Activated CD8-positive, alpha-beta memory T cell treated with anti-CD3 and anti-CD28 coated beads for 24 hours (primary cell): ENCODE measurements around the gene IGSF9B.

ENCODE experiments used
- DNase-seq: peaks from one replicate; pipeline ENCODE4 v3.0.0-alpha.2; 2020

The IGSF9B gene

DNA sequence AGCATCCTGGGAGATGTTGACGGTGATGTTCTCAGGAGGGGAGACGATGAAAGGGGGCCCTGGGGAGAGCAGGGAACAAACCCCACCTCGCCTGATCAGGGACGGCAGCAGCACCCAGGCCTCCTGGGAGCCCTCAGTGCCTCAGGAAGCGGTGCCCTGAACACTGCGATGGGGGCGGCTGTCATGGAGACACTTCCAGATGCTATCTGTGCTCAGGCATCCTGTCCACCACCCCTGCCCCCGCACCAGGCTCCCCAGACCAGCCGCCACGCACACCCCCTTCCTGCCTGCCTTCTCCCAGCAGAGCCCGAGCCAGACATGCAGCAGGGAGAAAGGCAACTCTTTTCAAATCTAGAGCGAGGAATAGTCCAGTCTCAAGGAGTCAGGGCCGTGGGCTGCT lies 20.6 kb downstream of the IGSF9B start:
- DNase-seq = no peak

DNA sequence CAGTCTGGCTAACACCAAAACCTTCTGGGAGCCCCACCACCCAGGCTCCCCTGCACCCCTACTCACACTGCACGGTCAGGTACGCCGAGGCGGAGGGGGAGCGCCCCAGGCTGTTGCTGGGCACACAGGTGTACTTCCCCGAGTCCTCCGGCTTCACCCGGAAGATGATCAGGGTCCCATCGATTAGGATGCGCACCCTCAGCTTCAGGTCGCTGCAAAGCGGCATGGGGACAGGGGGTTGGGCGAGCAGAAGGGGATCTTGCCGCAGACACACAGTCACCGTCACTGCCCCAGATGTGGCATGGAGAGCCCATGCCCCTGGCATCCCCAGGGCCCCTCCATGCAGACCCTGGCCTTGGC lies 21.2 kb downstream of the IGSF9B start:
- no peak for DNase-seq

DNA sequence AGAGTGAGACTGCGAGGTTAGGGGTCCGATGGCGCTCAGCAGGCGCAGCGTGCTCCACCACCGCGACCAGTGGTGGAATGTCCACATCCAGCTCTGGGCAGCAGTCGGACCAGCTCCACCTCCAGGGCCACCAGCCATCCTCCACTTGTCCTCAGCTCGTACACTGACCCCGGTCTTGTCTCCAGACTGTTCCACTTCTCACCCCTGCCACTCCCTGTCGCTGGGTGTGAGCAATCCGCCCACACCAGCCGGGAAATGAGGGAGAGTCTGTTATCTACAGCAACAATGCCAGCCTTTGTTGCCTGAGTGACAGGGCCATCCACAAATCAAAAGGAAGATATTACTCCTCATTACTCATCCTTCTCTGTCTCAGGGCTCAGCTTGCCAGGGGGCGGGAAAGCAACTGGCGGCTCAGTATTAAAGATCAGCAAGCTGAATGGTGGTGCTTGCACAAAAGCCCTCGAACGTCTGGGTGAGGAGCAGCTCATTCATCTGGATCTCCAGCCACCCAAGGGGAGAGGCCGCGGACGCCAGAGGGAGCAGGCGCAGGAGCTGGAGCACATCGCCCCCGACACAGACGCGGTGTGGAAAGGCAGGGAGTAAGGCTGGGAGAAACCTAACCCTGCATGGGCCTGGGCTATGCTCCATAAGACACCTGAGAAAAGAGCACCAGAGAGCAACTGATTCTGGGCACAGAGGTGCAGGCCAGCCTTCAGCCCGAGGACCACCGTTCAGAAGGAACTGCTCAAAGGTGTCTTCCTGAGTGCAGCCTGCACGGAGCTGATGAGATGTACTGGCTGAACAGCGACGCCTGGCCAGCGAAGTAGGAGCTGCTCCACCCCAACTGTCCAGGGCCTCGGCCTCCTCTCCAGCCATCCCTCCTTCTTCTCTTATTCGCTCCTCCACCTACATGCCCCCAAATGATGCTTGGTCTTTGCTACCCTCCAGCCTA lies 21.9 kb downstream of the IGSF9B start:
- no peak for DNase-seq

DNA sequence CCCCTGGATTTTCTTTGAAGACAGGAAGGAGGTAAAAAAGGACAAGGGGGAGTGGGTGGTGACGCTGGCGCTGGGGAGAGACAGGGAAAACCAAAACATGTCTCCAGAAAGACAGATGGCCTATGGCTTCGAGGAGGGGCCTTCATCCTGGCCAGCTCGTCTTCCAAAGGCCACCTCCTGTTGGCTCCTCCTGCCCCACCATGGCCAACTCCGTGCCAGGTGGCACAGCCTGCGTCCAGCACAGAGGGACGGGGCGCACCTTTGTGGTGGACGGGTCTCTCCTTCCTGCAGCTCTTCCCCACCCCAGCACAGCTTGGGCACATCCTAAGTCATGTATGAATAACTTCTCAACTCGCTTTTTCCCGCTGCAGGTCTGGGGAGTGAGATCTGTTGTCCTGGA lies 22.7 kb downstream of the IGSF9B start:
- DNase-seq = no peak

DNA sequence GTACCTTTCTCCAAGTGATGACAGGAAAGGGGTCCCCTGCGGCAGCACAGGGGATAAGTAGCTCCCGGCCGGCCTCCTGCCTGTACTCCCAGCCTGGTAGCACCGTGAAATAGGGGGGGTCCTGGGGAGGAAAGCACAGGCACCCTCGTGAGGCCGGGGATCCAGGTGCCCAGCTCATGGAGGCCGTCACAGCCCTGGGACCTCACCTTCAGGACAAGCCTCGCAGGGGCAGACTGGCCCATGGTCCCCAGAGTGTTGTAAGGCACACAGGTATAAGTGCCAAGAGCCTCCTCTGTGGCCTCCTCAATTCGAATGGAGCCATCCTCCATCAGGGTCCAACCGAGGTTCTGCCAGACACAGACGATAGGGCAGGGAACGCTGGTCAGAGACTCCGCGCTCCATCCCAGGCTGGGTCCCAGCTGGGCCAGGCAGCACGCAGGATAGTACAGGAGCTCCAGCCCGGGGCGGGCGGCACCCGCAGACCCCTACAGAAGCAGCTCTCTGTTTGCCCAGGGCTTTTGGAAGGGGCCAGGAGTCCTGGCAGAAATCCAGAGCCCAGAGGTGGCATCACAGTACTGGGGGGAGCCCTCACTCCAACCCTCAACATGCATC lies 25.2 kb downstream of the IGSF9B start:
- DNase-seq = no peak

DNA sequence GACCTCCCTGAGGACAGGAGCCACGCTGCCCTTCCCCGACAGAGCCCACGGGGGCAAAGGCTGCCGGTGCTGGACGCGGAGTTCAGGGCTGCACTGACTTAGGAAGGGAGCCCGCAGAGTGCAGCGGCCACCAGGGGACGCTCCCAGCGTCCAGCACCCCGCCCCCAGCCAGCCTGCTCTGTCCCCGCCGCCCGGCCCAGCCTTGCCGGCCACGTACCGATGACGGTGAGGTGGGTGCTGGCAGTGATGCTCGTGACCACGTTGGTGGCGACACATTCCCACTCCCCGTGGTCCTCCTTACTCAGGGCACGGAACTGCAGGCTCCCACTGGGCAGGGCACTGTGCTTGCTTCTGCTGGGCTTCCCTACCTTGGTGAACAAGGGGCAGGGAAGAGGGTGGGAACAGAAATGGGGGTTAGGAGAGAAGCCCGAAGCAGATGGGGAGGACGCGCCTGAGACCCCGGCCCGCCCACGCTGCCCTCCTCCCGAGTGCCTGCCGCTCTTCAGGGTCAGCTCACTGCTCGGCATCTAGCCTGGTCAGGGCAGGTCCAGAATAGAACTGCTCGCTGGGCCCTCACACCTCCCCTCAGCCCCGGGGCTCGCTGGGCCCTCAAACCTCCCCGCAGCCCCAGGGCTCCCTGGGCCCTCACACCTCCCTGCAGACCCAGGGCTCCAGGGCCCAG lies 25.9 kb downstream of the IGSF9B start:
- no peak for DNase-seq

DNA sequence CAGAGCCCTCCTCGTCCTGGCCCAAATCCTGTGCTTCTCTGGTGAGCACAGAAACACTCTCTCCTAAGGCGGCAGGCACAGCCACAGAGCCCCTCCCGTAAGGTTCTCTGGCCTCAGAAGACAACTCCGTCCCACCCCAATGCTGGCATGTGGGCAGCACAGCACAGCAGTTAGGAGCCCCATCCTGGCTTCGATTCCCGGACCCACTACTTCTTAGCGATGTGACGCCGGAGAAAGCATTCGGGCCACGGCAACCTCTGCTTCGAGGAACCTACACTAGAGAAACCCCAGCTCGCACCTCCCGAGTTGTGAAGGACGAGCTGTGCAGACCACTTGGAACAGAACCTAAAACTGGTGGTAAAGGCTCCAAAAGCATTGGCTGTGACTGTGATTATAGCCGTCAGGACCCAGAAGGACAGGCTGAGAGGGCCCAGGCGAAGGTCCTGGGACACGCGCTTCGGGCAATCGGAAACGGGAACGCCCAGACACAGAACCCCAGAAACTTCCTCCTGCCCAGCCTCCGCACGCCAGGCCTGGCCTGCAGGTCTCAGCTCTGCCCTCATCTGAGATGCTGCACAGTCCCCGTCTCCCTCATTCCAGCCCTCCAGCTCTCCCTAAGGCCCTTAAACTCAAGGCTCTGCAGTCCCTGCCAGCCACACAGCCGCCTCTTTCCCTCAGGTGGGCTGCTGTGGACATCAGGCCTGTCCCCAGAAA lies 26.6 kb downstream of the IGSF9B start:
- no peak for DNase-seq

DNA sequence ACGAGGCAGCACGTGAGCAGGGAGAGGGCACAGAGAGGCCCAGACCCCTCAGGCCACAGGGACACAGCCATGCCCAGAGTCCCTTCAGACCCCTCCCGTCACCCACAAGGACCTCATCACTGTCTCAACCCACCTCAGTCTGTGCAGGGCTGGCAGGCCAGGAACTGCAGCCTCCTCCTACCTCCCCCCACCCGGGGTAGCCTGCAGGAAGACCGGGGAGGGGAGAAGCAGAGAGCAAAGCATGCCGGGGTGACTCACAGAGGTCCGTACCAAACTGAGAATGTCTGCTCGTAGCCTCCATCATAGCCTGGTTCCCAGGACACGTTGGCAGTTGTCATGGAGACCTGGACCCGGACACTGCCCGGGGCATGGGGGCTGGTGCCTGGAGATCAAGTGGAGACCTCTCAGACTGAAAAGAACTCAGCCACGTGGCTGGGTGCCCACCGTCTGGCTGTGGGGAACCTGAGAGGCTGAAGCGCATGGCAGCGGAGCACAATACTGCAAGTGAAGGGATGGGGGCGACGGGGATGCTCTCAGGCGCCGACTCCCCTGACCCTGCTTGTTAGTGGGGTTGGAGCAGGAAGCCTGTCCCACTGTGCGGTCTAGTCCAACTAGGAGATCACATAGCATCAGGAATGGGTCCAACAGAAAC lies 27.2 kb downstream of the IGSF9B start:
- no peak for DNase-seq

DNA sequence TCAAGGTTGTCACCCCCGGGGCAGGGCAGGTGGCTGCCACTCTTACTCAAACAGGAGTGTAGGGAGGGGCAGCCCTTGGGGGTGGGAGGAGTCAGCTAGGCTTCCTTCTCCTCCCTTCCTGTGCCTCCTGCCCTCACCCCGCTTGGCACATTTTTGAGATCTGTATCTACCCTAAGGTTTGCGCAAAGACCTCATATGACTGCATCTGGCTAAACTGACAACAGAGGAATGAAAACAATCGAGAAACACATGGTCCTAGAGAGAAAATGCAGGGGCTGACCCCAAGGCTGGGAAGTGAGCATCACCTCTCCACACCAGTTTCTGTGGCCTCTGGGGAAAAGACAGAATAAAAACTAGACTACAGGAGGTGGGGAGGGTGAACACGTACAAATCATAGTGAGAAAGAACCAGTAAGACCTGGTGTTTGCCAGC lies 28.1 kb downstream of the IGSF9B start:
- peak; percentile 73 for DNase-seq

DNA sequence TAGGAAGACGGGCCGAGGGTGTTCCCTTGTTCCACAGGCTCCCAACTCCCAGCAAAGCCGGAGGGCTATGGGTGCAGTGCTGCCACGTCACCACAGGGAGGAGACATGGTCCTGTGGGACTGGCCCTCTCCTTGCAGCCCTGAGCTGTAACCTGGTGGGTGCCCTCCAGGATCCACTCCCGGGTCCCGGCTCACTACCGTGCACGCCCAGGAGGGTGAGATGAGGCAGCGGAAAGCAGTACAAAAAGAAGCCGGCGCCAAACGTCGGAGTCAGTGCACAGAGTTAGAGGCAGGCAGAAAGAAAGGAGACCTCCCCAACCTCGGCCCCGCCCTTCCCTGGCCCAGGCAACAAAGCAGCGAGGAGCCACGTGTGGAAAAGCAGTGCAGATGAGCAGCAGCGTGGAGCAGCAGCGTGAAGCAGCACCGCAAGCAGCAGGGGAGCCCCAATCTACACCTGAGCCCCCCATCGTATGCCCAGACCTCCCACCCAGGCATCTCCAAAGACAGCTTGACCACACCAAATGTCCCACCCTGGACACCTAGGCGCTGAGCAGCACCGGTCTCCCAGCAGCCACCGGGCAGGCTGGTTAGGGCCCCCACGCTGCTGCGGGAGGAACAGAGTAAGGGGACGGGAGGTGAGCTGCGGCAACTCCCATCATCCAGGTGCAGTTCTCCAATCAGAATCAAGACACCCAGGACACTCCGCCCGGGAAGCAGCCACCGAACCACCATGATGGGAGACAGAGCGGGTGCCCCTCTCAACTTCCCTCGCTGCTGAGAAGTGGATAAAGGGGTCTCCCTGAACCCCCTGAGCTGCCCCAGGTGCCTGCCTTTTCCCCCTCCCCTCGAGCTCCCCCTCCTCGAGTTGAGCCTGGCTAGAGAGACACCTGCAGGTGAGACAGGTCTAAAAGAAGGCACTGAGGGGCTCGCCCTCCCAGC lies 28.8 kb downstream of the IGSF9B start:
- DNase-seq = peak; percentile 88

DNA sequence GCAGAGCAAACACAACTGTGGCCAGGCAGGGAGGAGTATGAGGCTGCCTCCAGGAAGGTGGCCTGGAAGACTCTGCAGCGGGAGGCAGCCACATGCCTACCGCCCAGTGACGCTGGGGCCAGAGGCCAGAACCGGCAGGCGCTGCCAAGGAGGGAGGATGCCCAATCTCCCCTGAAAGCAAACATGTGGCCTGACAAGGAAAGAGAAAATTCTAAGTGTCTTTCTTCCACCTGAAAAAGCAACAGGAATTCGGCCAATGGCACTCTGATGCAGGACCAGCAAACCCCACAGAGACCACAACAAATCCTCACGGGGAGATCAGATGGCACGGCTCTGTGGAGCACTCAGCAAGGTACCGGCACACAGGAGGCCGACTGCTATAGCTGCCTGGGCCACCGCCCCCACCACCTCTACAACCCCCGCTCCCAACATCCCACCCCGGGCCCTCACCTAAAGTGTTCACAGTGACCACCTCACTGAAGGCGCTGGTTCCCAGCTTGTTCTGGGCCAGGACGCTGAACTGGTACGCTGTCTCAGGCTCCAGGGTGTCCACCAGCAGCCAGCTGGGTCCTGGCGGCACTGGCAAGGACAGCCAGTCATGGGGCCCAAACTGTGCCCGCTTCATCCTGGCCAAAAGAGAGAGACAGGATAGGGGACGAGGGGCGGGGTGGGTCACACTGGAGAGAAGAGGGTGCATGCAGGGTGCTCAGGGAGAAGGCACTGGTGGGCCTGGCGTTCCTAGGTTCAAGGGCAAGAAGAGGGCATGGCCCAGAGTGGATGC lies 30.1 kb downstream of the IGSF9B start:
- DNase-seq = no peak

DNA sequence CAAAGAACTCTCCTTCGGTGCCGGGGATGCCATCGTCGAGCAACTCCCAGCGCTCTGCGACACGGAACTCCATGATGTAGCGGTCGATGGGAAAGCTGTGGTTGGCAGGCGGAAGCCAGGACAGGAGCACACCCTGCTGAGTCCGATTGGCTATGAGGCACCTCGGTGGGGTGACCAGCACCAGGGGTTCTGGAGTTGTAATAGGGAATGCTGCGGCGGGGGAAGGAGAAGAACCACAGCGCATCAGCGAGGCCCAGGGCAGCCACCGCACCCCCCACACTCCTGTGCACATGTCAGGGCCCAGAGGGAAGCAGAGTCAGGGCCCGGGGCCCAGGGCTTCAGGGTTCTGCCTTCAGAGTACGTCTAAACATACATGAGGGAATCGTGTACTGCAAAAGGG lies 31.0 kb downstream of the IGSF9B start:
- DNase-seq = no peak

DNA sequence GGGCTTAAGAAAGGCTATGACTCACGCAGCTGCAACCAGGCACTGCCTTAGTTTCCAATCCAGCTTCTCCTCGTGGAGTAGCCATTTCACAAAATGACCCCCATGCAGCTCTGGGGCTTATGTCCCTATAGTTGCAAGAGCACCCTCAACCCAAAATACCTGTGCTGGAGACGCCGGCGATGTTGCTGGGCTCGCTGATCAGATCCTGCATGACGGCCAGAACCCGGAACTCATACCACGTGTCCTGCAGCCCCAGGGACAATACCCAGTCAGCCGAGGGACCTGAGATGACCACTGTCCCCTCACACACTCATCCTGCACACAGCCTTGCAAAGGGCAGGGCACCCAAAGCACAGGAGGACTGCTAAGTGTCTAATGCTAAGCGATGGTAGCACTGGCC lies 32.1 kb downstream of the IGSF9B start:
- DNase-seq = no peak

DNA sequence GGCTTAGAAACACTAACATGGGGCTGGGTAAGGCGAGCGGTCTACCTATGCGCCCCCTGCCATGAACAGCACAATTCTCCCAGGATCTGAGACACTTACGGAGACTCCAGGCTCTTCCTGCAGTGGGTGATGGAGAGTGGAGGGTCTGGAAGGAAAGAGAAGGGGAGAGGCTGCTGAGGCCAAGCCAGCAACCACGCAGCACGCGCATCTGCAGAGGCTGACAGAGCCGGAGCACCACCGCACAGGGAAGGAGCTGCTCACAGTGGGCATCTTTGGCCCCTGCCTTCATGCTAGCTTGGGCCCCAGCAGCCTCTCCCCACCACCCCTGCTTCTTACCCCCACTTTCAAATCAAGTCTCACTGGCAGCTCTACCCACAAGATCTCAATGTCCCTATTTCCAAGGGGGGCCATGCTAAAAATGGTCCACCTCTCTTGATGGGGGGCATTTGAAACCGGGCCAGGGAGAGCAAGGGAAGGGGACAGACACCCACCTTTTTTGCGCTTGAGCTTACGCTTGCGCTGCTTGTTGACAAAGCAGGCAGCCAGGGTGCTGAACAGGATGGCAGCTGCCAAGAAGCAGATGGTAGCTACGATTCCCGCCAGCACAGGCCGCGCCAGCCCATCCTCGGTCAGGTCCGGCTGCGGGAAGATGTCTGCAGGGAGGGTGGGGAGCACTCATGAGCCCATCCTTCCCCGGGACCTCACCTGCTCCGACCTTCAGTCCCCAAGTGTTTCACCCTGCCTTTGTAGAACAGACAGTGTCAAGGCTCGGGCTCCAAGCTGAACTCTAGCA lies 34.5 kb downstream of the IGSF9B start:
- no peak for DNase-seq

DNA sequence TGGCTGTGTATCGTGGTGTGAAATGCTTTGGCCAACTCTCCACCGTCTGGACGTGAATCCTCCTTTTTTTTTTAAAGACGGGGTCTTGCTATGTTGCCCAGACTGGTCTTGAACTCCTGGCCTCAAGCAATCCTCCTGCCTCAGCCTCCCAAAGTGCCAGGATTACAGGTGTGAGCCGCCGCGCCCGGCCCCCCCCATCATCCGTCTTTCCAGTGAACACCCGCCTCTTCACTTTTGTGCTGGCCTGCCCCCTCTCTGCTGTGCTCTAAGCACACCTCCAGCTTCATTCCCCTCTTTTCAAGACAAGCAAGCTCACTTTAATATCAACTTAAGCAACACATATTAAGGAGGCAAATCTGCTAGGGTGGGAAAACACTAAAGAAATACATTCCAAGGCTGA lies 35.3 kb downstream of the IGSF9B start:
- no peak for DNase-seq

DNA sequence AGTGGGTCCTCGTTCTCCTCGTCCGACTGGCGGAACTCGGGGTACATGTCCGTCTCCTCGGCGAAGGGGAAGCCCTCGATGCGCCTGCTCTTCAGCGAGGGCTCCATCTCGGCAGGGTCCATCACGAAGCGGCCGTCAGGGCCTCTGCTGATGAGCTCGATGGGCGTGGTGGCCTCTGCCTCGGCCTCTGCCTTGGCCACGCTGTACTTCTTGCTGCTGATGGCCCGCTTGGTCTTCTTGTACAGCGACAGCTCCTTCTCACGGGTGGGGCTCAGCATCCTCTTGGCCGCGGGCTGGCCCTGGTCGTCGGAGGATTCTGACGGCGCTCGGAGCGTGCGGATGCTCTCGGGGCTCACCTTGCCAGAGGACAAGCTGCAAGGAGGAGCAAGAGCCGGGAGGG lies 35.7 kb downstream of the IGSF9B start:
- no peak for DNase-seq

DNA sequence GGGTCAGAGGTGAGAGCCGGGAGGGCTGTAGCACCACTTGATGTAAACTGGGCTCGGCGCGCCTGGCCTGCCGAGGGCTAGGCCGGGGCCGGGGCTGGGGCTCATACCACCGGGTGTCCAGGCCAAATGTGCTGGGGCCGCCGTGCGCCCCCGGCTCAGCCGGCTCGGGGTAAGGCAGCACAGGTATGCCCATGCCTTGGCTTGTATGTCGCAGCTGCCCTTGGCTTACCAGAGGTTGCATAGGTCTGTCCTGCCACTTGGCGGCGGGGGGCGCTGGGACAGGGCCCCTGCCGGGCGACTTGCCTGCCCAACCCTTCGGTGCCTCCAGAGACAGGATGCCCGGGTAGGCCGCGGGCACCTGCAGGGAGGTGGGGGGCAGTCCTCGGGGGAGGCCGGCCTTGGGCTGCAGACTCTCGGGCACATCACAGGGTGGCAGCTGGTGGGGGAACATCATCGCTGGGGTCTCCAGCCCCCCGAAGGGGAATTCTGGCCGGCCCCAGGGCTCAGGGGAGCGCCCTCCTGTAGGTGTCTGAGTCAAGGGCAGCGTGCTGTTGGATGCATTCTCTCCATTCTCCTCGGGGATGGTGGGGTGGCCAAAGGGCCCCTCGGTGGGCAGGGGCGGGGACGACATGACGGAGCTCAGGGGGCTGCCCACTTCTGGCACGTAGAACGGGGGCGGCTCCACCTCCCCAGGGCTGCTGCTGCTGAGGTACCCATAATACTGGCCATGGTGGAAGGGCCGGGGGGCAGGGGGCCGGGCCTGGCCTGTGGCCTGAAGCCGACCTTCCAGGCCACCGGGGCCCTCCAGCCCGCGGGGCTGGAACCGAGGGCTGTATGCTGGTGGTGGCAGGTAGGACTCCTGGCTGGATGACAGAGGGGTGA lies 36.4 kb downstream of the IGSF9B start:
- DNase-seq = no peak

DNA sequence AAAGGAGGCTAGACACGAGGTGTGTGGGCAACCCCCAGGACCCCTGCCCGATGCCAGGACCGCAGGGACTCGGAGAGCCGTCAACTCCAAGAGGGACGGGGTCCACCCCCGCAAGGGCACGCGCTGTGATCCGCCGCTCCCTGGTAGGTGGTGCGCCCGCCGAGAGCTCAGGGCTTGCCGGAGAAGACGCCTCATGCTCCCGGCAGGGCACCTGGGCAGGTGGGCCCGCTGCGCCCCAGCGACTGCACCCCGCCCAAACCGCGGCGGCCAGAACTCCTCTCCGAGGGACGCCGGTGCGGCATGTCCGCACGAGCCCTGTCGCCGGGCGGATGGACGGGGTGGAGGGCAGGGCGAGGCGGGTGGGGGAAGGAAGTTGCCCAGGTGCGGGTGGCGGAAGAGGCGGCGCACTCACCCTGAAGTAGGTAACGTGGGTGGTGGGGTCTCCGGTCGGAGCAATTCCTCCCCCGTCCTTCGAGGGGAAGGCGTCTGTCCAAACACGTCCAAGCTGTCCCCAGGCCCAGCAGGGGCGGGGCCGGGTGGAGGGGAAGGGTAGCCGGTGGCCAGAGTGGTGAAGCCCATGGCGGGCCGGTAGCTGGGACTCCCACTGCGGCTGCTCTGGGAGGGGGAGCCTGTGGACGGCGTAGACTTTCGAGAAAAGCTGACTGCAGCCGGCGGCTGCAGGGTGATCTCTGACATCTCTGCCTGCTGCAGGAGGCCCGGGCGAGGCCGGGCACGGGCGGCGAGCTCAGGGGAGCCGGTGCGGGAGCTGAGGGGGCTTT lies 37.2 kb downstream of the IGSF9B start:
- DNase-seq = peak; percentile 61
